ENCODE measurements around the gene CNDP1. TPM values are rescaled to one million over a fixed set of nuclear protein-coding genes. Genes with fewer than 3 reads are reported as not detected.

CNDP1 gene
- total RNA-seq, 2 experiments from 2014 or later, result 0.25 to 0.39 TPM

GRCh38 chr18:74508366-74508765 is 25.9 kb upstream of the CNDP1 start:
- ChIA-PET POLR2A (no interaction called here), CTCF (no interaction called here)
- TF ChIP-seq CTCF (IDR thresholded peaks at IDR 0.05), result no peak
- H3K36me3 ChIP-seq (ENCODE audit: insufficient read depth, low read length), result peaks cover 93% of the 10 kb centered on the region
- ATAC-seq (ENCODE audit: poor library complexity), result no peak
- no peaks in the 10 kb centered on the region for H3K27me3 ChIP-seq (ENCODE audit: control insufficient read depth in 1 of 2, insufficient read depth in 2 of 2, low read length in 2 of 2)
- H3K27ac Mint-ChIP-seq, result no peak overlapping the region
- no peaks in the 10 kb centered on the region for H3K9me3 Mint-ChIP-seq
- no peak overlapping the region for H3K27ac ChIP-seq (ENCODE audit: low read depth in 1 of 2, low read length in 2 of 2)
- H3K9me3 ChIP-seq (ENCODE audit: control insufficient read depth in 1 of 2, insufficient read depth in 1 of 2, low read length in 2 of 2), result no peaks in the 10 kb centered on the region
- H3K4me1 ChIP-seq (ENCODE audit: insufficient read depth, low read length), result no peaks in the 10 kb centered on the region
- no peak overlapping the region for H3K4me3 ChIP-seq (ENCODE audit: low read length)
- no peak overlapping the region for H3K4me3 Mint-ChIP-seq
- H3K36me3 Mint-ChIP-seq (ENCODE audit: low read depth), result peaks cover 91% of the 10 kb centered on the region
- H3K27me3 Mint-ChIP-seq, result no peaks in the 10 kb centered on the region
- intact Hi-C loops (cut with DNase I, micrococcal nuclease), result no loop called here
- peaks cover 4% of the 10 kb centered on the region for H3K4me1 Mint-ChIP-seq (ENCODE audit: low read depth)
- DNase-seq, result no peak

- intact Hi-C loops (cut with DNase I, micrococcal nuclease), result no loop called here
- ChIA-PET POLR2A (no interaction called here), CTCF (no interaction called here)
- DNase-seq (no peak), ATAC-seq (ENCODE audit: poor library complexity) (no peak)
- TF ChIP-seq CTCF (IDR thresholded peaks at IDR 0.05), result no peak
- H3K9me3 Mint-ChIP-seq, result no peaks in the 10 kb centered on the region
- Histone ChIP-seq H3K9me3 (ENCODE audit: control insufficient read depth in 1 of 2, insufficient read depth in 1 of 2, low read length in 2 of 2) (no peaks in the 10 kb centered on the region), H3K4me3 (ENCODE audit: low read length) (no peak overlapping the region), H3K27ac (ENCODE audit: low read depth in 1 of 2, low read length in 2 of 2) (no peak overlapping the region), H3K27me3 (ENCODE audit: control insufficient read depth in 1 of 2, insufficient read depth in 2 of 2, low read length in 2 of 2) (no peaks in the 10 kb centered on the region), H3K4me1 (ENCODE audit: insufficient read depth, low read length) (no peaks in the 10 kb centered on the region), H3K36me3 (ENCODE audit: insufficient read depth, low read length) (peaks cover 95% of the 10 kb centered on the region)
- no peak overlapping the region for H3K27ac Mint-ChIP-seq
- H3K27me3 Mint-ChIP-seq, result no peaks in the 10 kb centered on the region
- H3K36me3 Mint-ChIP-seq (ENCODE audit: low read depth), result peaks cover 92% of the 10 kb centered on the region
- H3K4me3 Mint-ChIP-seq, result no peak overlapping the region
- H3K4me1 Mint-ChIP-seq (ENCODE audit: low read depth), result peaks cover 4% of the 10 kb centered on the region
Measured at GRCh38 chr18:74508821-74509225, 25.5 kb upstream of the CNDP1 start.

GRCh38 chr18:74509856-74510769 is 24.2 kb upstream of the CNDP1 start:
- H3K4me1 Mint-ChIP-seq (ENCODE audit: low read depth), result no peaks in the 10 kb centered on the region
- DNase-seq, result no peak
- TF ChIP-seq CTCF (IDR thresholded peaks at IDR 0.05), result no peak
- no peaks in the 10 kb centered on the region for H3K27me3 Mint-ChIP-seq
- H3K4me3 ChIP-seq (ENCODE audit: low read length), result no peak overlapping the region
- peaks cover 94% of the 10 kb centered on the region for H3K36me3 ChIP-seq (ENCODE audit: insufficient read depth, low read length)
- ATAC-seq (ENCODE audit: poor library complexity), result no peak
- ChIA-PET POLR2A (interaction anchor here (1.0 kb wide), 1 partner anchor 10 kb away, joined by 4 read pairs; no protein-coding TSS in a partner anchor), CTCF (no interaction called here)
- no peaks in the 10 kb centered on the region for H3K9me3 ChIP-seq (ENCODE audit: control insufficient read depth in 1 of 2, insufficient read depth in 1 of 2, low read length in 2 of 2)
- H3K4me3 Mint-ChIP-seq, result no peak overlapping the region
- no peak overlapping the region for H3K27ac Mint-ChIP-seq
- H3K4me1 ChIP-seq (ENCODE audit: insufficient read depth, low read length), result no peaks in the 10 kb centered on the region
- intact Hi-C loops (cut with DNase I, micrococcal nuclease), result no loop called here
- peaks cover 98% of the 10 kb centered on the region for H3K36me3 Mint-ChIP-seq (ENCODE audit: low read depth)
- no peaks in the 10 kb centered on the region for H3K9me3 Mint-ChIP-seq
- no peaks in the 10 kb centered on the region for H3K27me3 ChIP-seq (ENCODE audit: control insufficient read depth in 1 of 2, insufficient read depth in 2 of 2, low read length in 2 of 2)
- no peak overlapping the region for H3K27ac ChIP-seq (ENCODE audit: low read depth in 1 of 2, low read length in 2 of 2)
